Islet of Langerhans (tissue), 1 donor: ENCODE results near the gene ETS1.

Source experiments
- FAIRE-seq: peaks from one replicate; lab custom pipeline; 2011; peaks lifted over from hg19 to GRCh38; lab: Jason Lieb, UNC

The ETS1 gene

DNA sequence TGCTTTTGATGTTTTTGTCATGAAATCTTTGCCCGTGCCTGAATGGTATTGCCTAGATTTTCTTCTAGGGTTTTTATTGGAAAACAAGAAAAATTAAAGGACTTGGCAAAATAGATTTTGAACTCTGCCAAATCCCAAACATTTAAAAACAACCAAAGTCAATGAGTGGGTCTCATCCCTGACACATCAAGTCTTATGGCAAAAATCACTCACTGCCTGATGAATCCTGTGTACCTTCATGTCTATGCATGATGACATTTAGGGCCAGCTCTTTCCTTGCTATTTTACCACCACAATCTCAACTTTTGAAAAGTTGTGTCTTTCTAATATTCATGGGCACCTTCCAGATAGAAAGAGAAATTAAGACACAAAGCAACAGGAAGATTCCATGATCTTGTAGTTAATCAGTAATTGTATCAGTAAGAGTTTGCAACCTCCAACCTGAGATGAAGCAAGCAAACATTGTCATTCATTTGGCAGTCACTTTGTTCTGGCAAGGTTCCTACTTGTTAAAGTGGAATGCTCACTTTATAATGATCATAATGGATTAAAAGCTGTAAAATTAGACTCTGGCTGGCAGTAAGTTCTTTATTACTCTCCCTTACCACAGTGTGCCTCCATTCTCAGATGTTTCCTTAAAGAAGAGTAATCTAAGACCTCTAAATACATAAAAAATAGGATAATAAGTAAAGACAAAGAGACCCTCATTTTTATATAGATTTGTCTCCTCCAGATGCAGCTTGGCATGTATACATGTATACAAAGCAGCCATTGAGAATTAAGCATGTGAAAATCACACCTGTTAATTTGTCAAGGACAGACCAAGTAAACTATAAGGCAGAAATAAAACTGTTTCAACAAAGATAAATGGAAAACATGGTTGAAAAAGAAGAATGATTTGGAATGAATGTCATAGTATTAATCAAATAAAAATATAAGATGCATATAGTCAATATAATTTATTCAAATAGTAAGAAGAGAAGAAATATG, 51.6 kb downstream of the ETS1 start:
- peak; percentile 76 for FAIRE-seq

DNA sequence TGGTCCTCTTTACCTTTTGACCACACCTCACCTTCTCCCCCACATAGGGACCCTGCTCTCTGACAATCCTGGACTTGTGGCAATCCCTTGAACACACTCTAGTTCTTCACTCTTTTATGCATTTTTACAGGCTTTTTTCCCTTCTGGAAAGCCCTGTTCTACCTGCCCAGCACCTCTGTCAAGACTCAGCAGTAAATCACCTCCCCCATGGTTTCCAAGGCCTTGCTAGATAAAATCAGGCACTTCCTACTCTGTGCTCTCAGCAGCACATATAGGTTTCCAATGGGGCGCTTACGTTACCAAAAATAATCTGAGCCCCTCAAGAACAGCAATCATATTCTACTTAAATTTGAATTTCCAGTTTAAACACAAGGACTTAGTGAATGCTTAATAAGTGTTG, 53.9 kb downstream of the ETS1 start:
- no peak for FAIRE-seq

DNA sequence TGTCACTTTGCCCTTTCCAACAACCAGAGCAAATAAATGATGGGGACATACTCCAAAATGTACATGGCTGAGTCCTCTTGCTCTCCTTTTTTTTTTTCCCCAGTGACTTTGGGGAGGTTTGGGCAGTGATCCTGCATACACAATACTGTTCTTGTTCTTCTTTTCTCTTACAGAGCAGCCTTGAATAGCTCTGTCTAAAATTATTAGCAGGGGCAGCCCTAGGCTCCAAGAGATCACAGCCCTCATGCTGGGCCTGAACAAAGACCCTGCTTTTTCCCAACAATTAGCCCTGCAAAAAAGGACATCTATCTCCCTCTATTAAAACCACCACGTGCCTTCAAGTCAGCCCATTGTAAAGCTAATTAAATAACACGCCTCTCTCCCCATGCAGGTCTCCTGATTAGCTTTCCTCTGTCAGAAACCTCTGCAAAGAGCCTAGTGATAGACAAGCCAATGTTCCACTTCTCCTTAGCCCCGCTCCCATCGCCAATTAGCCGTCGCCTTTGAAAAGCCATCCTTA, 54.7 kb downstream of the ETS1 start:
- no peak for FAIRE-seq

DNA sequence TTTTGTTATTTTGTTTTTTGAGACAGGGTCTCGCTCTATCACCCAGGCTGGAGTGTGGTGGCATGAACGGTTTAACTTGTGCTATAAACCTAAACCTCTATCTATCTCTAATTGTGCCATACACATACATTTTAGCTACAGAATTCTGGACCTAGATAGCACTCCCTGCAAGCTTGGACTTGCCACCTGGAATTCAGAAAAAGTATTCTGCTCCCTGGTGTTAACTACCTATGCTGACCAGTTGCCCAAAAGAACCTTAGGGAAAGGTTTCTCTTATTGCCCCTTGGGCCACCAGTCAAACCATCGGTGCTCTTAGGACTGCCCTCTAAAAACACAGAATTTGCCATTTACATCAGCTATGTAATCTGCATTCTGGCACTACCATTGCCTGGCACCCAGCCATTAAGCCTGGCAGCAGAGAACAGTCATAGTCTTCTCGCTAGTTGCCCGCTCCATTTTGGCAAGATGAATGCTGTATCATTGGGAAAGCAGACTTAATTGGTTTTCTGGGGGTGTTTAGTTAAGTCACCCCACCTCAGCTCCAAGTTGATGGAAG, 55.3 kb downstream of the ETS1 start:
- no peak for FAIRE-seq

DNA sequence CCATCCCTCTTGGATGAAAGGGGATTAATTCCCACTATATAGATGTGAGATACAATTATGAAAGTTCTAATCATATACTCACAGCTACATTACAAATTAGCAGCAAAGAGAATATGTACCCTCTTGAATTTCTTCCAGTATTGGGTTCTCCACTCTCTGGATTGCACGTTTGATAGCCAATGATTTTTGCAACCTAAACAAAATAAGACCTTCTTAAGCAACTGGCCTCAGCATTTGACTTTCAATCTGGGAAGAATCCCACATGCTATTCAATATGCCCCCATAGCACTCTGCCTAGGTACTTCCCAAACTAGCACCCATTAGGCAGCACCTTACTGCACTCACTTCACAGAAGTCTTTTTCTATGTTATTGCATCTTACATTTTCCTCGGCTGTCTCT, 55.8 kb downstream of the ETS1 start:
- FAIRE-seq = no peak

DNA sequence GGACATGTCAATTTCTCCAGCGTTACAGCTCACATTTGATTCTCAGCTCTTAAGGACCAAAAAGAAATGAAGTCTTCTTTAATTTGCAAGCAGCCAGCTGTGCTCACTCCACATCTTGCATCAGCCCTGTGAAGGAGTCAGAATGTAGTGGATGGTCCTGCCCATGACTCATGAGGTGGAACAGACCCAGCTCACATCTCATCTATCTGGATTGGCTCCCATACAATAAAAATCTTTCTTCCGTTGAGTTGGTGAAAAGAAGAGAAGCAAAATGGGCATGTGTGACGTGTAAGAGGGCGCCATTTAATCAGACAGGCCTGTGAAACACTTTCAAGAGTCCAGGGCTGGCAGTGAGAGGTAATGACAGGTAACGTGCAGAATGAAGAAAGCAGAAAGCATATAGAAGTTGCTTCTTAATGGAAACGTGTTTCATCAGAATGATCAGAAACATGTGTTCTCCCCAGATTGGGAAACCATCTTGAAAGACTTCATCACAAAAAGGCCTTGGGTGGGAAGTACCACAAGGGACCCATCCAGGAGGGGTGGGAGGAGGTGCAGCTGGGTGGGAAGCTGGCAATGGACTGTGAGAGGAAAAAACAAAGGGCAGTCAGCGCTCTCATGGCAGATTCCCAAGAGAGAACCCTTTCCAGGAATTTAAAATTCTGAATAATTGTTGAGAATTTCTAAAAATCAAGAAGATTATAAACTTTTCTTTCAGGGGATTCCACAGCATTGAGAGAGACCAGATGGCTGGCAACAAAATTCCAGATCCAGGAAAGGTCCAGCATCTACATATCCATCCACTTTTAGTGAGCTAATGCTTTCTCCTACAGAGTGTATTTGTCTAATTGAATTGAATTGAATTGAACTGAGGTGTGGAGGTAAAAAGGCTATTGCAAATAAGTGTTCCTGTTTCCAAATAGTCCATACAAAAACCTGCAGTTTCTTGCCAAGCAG, 57.0 kb downstream of the ETS1 start:
- no peak for FAIRE-seq

DNA sequence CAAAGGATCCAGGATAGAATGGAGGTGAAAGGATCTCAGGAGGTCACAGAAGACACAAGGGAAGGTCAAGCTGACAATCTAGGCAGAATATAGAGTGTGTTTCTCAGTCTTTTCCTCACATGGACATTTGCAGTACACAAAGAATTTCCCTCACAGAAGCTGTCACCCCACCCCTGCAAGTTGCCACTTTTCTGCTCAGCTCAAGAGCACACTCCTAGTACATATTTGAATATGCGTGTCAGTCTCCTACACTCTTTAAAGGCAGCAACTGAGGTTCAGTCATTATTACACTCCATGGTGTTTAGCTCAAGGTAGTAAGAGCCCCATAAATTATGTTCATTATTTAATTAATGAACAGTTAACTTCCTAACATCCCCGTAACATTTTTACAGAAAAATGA, 59.1 kb downstream of the ETS1 start:
- no peak for FAIRE-seq

DNA sequence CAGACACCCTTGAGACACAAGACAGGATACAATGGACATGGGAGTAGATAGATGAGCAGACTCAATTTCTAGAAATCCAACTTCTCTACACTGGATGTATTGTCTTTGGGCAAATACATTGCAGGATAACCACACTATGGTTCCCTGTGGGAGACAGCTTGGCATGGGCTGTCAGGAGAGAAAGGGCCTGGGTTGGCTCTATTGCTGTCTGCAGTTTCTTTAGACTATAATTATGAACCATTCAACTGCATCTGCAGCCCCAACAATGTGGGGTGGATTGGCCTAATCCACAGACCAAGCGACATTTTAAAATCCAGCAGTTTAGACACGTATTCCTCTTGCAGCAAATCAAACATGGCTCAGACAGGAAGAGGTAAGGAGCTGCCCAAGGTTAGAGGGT, 60.3 kb downstream of the ETS1 start:
- no peak for FAIRE-seq

DNA sequence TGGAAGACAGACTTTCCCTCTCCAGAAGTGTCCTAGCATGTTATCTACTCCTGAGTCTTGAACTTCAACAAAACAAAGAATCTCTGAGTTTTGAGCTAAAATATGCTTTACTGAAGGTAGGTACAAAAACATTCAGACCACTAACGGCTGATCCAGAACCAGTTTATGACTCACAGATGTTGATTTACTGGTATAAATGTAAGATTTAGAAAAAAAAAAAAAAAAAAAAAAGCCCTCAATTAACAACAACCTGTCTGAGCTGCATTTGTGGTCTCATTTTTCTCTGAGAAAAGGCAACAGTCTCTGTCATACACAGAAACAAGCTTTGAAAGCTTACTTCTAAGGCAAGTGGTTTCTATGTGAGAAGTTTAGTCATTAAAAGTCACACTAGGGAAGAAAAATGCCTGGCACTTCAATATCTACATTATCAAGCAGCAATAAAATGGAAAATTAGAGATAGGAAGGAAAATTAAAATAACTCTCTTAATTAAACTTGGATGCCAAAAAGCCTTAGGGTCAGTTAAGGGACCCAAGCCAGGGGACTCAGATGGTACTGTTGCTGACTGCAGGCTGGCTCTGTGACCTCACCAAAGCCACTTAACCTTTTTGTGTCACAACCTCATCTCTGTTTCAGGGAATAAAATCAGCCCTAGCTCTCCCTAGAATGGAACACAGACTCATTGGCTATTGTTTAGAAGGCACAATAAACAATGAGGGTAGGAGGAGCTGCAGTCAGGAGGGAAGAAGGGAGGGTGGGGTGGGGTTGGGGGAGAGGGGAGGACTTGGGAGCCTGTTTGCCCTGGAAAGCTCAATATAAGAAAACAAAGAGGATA, 61.7 kb downstream of the ETS1 start:
- no peak for FAIRE-seq

DNA sequence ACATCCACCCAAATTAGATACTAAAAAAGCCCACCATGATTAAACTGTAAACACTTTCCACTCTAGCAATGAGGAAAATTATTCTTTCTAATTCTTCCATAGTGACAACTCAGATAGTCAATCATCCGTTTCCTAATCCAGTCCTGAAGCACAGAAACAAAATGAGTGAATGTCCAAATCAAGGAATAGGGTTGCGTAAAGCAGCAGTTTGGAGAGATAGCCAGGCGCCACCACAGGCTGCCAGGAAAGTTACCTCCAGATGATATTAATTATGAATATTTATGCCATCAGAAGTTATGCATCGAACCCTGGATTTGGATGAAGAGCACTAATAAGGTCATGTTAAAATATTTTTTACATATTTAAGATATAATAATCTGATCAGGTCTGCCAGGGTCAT, 63.2 kb downstream of the ETS1 start:
- FAIRE-seq = no peak

DNA sequence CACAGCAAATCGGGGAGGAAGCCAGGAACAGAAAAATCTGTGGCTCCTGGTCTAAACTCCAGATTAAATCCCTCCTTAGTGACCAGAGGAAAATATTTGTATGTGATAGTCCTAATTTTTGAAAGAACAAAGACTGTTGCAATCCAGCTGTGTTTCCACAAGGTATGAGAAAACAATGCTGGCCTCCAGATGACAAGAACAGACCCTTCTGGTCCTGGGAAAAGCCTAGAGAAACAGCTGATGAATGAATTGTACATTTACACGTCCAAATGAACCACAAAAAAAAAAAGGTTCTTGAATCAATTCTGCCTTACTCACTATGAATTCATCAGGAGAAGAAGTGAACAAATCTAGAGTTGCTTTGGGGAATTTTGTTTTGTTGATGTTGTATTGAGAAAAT, 63.7 kb downstream of the ETS1 start:
- peak; percentile 5 for FAIRE-seq

DNA sequence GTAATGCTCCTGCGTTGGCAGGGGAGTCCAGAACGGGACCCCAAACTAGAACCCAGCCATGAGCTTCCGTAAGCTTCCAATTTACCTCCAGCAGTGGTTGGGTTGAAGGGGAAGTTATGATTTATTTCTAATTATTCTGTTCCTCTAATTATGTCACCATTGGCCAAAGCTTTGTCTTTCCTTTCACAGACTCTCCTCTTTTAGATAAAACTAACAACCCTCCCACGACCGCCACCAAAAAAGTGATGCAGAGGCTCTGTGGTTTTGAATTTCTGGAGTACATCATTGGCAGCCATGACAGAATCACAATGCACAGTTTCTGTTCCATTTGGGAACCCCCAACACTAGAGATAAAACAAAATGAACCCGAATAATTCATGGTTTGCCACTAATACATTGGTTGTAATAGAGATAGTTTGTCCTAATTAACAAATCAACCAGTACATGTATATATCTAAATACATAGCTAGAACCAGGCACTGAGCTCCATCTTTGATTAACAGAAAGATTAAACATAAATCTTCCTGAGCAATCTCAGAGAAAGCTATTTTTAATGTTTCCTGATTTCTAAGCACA, 64.3 kb downstream of the ETS1 start:
- FAIRE-seq = no peak

DNA sequence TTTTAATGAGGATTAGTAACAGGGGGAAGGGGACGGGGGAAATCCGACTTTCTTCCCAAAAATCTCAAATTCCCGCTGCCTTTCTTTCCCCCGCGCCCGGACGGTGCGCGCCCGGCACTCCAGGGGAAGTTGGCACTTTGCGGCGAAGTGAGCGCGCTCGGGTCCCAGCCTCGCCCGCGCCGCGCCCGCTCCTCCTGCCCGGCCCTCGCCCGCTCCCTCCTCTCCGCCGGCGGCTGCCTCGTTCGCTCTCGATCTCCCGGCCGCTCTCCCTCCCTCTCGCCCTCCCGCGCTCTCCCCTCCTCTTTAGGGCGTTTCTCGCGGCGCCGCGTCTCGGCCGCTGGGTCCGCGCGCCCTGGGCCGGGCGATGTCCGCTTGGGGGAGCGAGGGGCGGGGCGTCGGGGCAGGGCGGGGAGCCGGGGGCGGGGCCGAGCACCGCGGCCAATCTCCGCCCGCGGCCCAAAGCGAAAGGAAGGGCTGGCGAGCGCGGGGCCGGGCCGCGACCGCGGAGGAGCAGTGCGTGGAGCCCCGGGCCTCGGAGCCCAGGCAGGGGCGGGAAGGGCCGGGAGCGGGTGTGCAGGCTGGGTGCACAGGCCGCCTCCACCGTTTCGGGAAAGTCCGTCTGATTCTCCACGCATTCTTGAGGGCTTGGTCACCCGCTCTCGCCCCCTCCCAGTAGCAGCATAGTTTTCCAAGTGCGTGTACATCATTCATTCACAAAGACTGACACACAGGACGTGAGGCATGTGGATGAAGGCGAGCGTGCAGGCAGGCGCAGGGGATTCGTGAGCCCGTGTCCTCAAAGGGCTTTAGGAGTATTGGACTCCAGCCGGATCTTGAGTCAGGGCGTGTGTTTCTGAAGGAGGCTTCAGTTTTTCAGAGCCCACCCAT, 65.1 kb downstream of the ETS1 start:
- no peak for FAIRE-seq

DNA sequence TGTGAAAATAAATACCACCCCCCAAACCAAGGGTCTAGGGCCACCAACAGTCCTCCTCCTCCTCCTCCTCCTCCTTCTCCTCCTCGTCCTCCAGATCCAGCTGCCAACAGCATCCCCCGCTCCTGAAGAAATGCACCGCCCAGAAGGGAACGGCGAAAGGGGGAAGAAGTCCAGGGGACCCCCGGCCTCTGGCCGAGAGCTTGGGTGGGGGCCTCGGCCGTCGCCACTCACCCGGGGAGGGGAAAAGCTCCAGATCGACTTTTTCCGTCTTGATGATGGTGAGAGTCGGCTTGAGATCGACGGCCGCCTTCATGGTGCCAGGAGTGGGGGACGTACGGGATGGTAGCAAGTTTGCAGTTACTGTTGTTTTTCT, 65.7 kb downstream of the ETS1 start:
- FAIRE-seq = no peak

DNA sequence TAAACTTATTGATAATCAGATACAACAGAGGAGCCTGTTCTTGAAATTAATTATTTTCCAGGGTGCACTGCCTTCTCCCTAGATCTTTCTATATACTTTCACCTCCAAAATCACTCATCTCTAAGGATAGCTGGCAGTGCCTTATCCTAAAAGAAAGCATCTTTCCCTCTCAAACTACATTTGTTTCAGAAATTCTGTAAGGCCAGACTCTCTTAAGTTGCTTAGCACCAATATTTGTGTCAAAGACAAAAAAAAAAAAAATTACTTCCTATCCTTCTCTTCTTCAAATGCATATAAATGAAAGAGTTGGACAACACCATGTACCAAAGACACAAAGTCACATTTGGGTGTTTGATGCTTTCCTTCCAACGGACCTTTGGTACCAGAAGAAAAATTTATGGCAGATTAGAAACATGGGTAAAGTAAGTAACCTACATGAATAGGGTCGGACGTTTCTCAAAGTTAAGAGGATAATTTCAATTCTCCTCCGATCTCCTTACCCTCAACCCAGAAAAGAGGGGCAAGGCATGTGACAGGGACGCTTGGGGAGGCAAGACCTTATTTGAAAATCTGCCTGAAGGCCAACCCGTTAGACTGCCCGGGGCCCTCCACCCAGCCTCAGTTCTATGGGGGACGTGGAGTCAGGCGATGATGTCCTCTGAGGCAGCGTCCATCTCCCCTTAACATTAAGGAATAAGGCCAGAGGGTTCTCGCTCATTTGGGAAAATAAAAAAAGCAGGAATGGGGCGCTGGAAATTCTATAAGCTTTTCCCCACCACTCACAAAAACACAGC, 66.3 kb downstream of the ETS1 start:
- FAIRE-seq = no peak

DNA sequence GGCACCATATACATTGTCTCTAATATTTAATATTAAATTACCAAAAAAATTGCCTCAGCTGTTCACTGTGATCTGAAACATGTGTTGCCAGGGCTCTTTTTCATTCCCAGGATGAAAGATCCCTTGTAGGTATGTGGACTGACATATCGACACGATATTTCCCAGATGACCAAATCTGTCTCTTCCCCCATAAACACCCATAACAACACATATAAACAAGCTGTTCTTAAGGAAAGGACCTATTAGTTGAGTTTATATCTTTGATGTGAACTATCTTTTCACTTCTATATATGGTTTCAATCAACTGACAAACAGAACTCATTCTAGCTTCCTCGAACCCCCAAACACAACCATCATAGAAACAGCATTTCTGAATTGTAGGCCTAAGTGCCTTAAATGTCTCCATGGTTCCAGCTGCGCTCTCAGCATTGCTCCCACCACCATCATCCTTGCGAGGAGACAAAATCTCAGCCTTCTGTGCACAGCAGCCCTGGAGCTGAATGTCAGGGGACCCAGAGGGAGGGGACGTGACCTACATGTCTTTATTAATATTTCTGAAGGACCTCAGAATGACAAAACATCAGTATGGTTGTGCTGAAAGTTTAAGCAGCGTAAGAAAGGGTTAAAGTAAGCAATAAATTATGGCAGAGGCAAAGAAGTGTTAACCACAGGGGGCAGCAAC, 67.0 kb downstream of the ETS1 start:
- no peak for FAIRE-seq

DNA sequence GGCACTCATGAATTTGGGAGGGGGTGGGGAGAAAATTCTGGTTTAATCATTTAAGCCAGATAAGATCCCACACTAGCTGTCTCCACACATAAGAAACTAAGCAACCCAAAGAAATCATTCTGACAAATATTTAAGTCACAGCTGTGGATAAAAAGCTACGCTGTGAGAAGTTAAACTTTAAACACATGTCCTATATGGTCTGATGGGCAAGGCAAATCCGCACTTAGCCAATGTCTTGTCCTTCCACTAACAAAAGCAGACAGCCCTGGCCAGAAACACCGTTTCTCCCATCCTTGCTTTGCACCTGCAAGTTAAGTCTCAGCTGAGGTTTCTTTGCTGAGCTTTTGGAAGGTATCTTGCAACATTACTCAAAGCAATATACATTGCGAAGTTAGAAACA, 68.0 kb downstream of the ETS1 start:
- FAIRE-seq = no peak

DNA sequence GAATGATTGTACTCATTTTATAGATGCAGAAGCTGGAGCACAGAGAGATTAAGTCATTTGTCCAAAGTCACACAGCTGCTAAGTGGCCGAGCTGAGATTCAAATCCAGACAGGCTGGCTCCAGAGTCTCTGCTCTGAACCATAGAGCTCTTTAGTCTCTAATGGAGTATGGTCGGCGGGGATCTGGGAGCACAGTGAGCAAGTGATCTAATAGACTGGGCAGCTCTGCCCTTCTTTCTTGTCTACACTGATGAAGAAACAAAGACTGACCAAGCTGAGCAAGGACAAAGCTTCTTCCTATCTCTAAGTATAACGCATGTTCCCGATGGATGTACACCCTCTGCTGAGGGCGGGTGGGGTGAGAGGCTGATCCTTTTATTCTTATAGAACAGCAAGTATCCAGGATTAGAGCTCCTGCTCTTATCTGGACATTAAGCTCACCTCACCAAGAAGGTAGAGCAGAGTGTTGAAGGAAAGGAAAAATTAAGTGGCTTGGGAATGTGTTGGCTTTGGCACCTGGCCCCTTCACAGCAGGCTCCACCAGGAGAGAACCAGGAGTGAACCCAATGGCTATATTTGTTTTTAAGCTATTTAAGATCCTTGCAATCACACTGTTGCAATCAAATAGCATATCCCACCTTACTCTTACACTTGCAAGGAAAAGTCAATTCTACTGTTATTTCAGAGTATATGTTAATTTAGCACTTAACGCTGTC, 68.7 kb downstream of the ETS1 start:
- FAIRE-seq = no peak
